HG03575 (cell line): ENCODE data around the gene LEF1.

Source experiments
- ATAC-seq: cut with Tn5 transposase; IDR thresholded peaks from one replicate; pipeline ENCODE4 v1.9.1; 2021; ENCODE audit not compliant: unreplicated experiment, insufficient number of reproducible peaks, low FRiP score; ENCODE audit errors: extremely low read depth

LEF1 gene

GRCh38 chr4:108094923-108095482 is 73.7 kb downstream of the LEF1 start:
- ATAC-seq: no peak

GRCh38 chr4:108094131-108094530 is 74.6 kb downstream of the LEF1 start:
- ATAC-seq: no peak

GRCh38 chr4:108092288-108092687 is 76.4 kb downstream of the LEF1 start:
- ATAC-seq: no peak

GRCh38 chr4:108087293-108087967 is 81.3 kb downstream of the LEF1 start:
- no peak for ATAC-seq

- no peak for ATAC-seq
Measured at GRCh38 chr4:108081256-108081655, 87.5 kb downstream of the LEF1 start.

- no peak for ATAC-seq
Measured at GRCh38 chr4:108080747-108081146, 88.0 kb downstream of the LEF1 start.

- ATAC-seq: no peak
Measured at GRCh38 chr4:108078024-108078733, 90.6 kb downstream of the LEF1 start.

- no peak for ATAC-seq
Measured at GRCh38 chr4:108072300-108072699, 96.4 kb downstream of the LEF1 start.

- ATAC-seq: no peak
Measured at GRCh38 chr4:108070775-108071174, 98.0 kb downstream of the LEF1 start.

- no peak for ATAC-seq
Measured at GRCh38 chr4:108068442-108068841, 100.3 kb downstream of the LEF1 start.

- no peak for ATAC-seq
Measured at GRCh38 chr4:108060686-108061321, 107.9 kb downstream of the LEF1 start.

GRCh38 chr4:108060164-108060563 is 108.6 kb downstream of the LEF1 start:
- ATAC-seq: no peak

- ATAC-seq: no peak
Measured at GRCh38 chr4:108058685-108059440, 109.9 kb downstream of the LEF1 start.

GRCh38 chr4:108056418-108056817 is 112.3 kb downstream of the LEF1 start:
- no peak for ATAC-seq

GRCh38 chr4:108055787-108056186 is 112.9 kb downstream of the LEF1 start:
- ATAC-seq: no peak

- no peak for ATAC-seq
Measured at GRCh38 chr4:108054025-108054638, 114.6 kb downstream of the LEF1 start.

GRCh38 chr4:108053251-108053711 is 115.5 kb downstream of the LEF1 start:
- peak; percentile 80 for ATAC-seq

GRCh38 chr4:108052558-108053120 is 116.1 kb downstream of the LEF1 start:
- no peak for ATAC-seq
